ENCODE results near the gene TOMM20. TPM values are rescaled to one million over a fixed set of nuclear protein-coding genes. Genes with fewer than 3 reads are reported as not detected.
"Not testable (repeated sequence)": the region's sequence is repeated elsewhere in the genome, so short reads cannot be mapped to it uniquely, and the experiment has no call there.

The TOMM20 gene
- total and polyA plus RNA-seq, 3 donors from 2014 or later, result 74.7 to 113 (median 80.6) TPM

GRCh38 chr1:235090406-235091069 lies 38.1 kb downstream of the TOMM20 start:
- TF ChIP-seq CTCF (IDR thresholded peaks at IDR 0.05) (no peak), POLR2A (IDR thresholded peaks at IDR 0.05) (no peak)
- peaks cover 14% of the 10 kb centered on the region for H3K4me1 ChIP-seq
- H3K36me3 ChIP-seq (ENCODE audit: low read depth, missing control alignments), result no peaks in the 10 kb centered on the region
- intact Hi-C loops (cut with DNase I; ENCODE audit: low total_unique reads), result no loop called here
- H3K4me3 ChIP-seq, result no peak overlapping the region
- no peaks in the 10 kb centered on the region for H3K27me3 ChIP-seq
- WGBS, 2 donors, result 69% methylated on average over 19 to 20 of the region's 20 CpGs
- H3K27ac ChIP-seq, result no peak overlapping the region
- H3K9me3 ChIP-seq, result no peaks in the 10 kb centered on the region
- no peak for DNase-seq

GRCh38 chr1:235088907-235089306 lies 39.7 kb downstream of the TOMM20 start:
- DNase-seq, result no peak
- WGBS, 2 donors, result 94 to 98% methylated on average over 7 of the region's 7 CpGs
- intact Hi-C loops (cut with DNase I; ENCODE audit: low total_unique reads), result loop anchor here (5.0 kb wide), 1 partner anchor 592 kb away; no protein-coding TSS in a partner anchor

GRCh38 chr1:235088430-235088829 lies 40.2 kb downstream of the TOMM20 start:
- Histone ChIP-seq H3K9me3 (no peaks in the 10 kb centered on the region), H3K27me3 (no peaks in the 10 kb centered on the region), H3K36me3 (ENCODE audit: low read depth, missing control alignments) (no peaks in the 10 kb centered on the region), H3K4me3 (no peak overlapping the region), H3K27ac (no peak overlapping the region), H3K4me1 (peaks cover 17% of the 10 kb centered on the region)
- TF ChIP-seq POLR2A (IDR thresholded peaks at IDR 0.05) (no peak), CTCF (IDR thresholded peaks at IDR 0.05) (no peak)
- 71 to 87% methylated on average over 6 of the region's 6 CpGs for WGBS, 2 donors
- no peak for DNase-seq
- intact Hi-C loops (cut with DNase I; ENCODE audit: low total_unique reads), result loop anchor here (5.0 kb wide), 1 partner anchor 591 kb away; no protein-coding TSS in a partner anchor

More at GRCh38 chr1:235088907-235089306, 39.7 kb downstream of the TOMM20 start:
- TF ChIP-seq CTCF (IDR thresholded peaks at IDR 0.05), result no peak
- TF ChIP-seq POLR2A (IDR thresholded peaks at IDR 0.05), result no peak
- Histone ChIP-seq H3K36me3 (ENCODE audit: low read depth, missing control alignments) (no peaks in the 10 kb centered on the region), H3K27me3 (no peaks in the 10 kb centered on the region), H3K4me3 (no peak overlapping the region), H3K4me1 (peaks cover 16% of the 10 kb centered on the region), H3K27ac (no peak overlapping the region), H3K9me3 (no peaks in the 10 kb centered on the region)

- intact Hi-C loops (cut with DNase I; ENCODE audit: low total_unique reads), result loop anchor here (5.0 kb wide), 1 partner anchor 591 kb away; no protein-coding TSS in a partner anchor
- no peak overlapping the region for H3K27ac ChIP-seq
- DNase-seq, result no peak
- TF ChIP-seq POLR2A (IDR thresholded peaks at IDR 0.05) (no peak), CTCF (IDR thresholded peaks at IDR 0.05) (no peak)
- H3K4me1 ChIP-seq, result peaks cover 17% of the 10 kb centered on the region
- H3K27me3 ChIP-seq, result no peaks in the 10 kb centered on the region
- H3K9me3 ChIP-seq, result no peaks in the 10 kb centered on the region
- H3K4me3 ChIP-seq, result no peak overlapping the region
- no peaks in the 10 kb centered on the region for H3K36me3 ChIP-seq (ENCODE audit: low read depth, missing control alignments)
- 95 to 97% methylated on average over 6 of the region's 6 CpGs for whole genome bisulfite sequencing, 2 donors
These were observed 40.7 kb downstream of the TOMM20 start for GRCh38 chr1:235087906-235088305.

GRCh38 chr1:235085411-235086117 lies 43.1 kb downstream of the TOMM20 start:
- H3K4me1 ChIP-seq, result peaks cover 21% of the 10 kb centered on the region
- 90 to 95% methylated on average over 12 of the region's 12 CpGs for WGBS, 2 donors
- intact Hi-C loops (cut with DNase I; ENCODE audit: low total_unique reads), result loop anchor here (5.0 kb wide), 1 partner anchor 588 kb away; no protein-coding TSS in a partner anchor
- not testable (repeated sequence) for H3K27me3 ChIP-seq; H3K36me3 ChIP-seq (ENCODE audit: low read depth, missing control alignments); H3K27ac ChIP-seq; H3K9me3 ChIP-seq; H3K4me3 ChIP-seq; DNase-seq

GRCh38 chr1:235080788-235081187 lies 47.8 kb downstream of the TOMM20 start:
- not testable (repeated sequence) for H3K36me3 ChIP-seq (ENCODE audit: low read depth, missing control alignments); H3K27ac ChIP-seq; DNase-seq; H3K27me3 ChIP-seq; H3K4me3 ChIP-seq; H3K9me3 ChIP-seq
- 89 to 94% methylated on average over 5 of the region's 5 CpGs for WGBS, 2 donors
- intact Hi-C loops (cut with DNase I; ENCODE audit: low total_unique reads), result loop anchor here (5.0 kb wide), 1 partner anchor 468 kb away; the partner anchor contains the start of gene IRF2BP2
- H3K4me1 ChIP-seq, result peaks cover 43% of the 10 kb centered on the region

- not testable (repeated sequence) for H3K27me3 ChIP-seq; H3K4me3 ChIP-seq; H3K27ac ChIP-seq; H3K36me3 ChIP-seq (ENCODE audit: low read depth, missing control alignments); H3K9me3 ChIP-seq; DNase-seq
- WGBS, 2 donors, result 90 to 100% methylated on average over 4 of the region's 4 CpGs
- intact Hi-C loops (cut with DNase I; ENCODE audit: low total_unique reads), result loop anchor here (5.0 kb wide), 1 partner anchor 468 kb away; the partner anchor contains the start of gene IRF2BP2
- H3K4me1 ChIP-seq, result peaks cover 45% of the 10 kb centered on the region
These were observed 48.4 kb downstream of the TOMM20 start for GRCh38 chr1:235080297-235080657.

Measured in testis (tissue), 3 donors.